Measurements from ENCODE around the gene IFT81. TPM values are rescaled to one million over a fixed set of nuclear protein-coding genes. Genes with fewer than 3 reads are reported as not detected.

The IFT81 gene
- total and polyA plus RNA-seq, 5 donors from 2014 or later = 0.10 to 0.91 (median 0.14) TPM; not detected in 1

GRCh38 chr12:110262442-110263388 lies 138.6 kb downstream of the IFT81 start:
- H3K4me3 Mint-ChIP-seq = no peak overlapping the region
- no peak for ATAC-seq (ENCODE audit: low read depth in 2 of 2)
- no peak for DNase-seq
- Histone ChIP-seq H3K9me3 (ENCODE audit: control insufficient read depth in 2 of 2, low read length in 2 of 2) (no peaks in the 10 kb centered on the region), H3K4me1 (ENCODE audit: control insufficient read depth, insufficient read depth, low read length, poor library complexity, severe bottlenecking) (no peaks in the 10 kb centered on the region), H3K36me3 (ENCODE audit: control insufficient read depth, insufficient read depth, low read length) (no peaks in the 10 kb centered on the region), H3K27me3 (ENCODE audit: control insufficient read depth, insufficient read depth, low read length) (no peaks in the 10 kb centered on the region), H3K27ac (ENCODE audit: insufficient read depth, low read length, poor library complexity, severe bottlenecking) (no peak overlapping the region), H3K4me3 (ENCODE audit: low read depth, low read length) (no peak overlapping the region)
- H3K27me3 Mint-ChIP-seq = peaks cover 18% of the 10 kb centered on the region
- no peaks in the 10 kb centered on the region for H3K4me1 Mint-ChIP-seq
- peak overlapping the region in 1 of 3 donors; percentile 43 for H3K27ac Mint-ChIP-seq
- no peaks in the 10 kb centered on the region for H3K9me3 Mint-ChIP-seq
- no peaks in the 10 kb centered on the region for H3K36me3 Mint-ChIP-seq

- Histone ChIP-seq H3K4me1 (ENCODE audit: control insufficient read depth, insufficient read depth, low read length, poor library complexity, severe bottlenecking) (no peaks in the 10 kb centered on the region), H3K27ac (ENCODE audit: insufficient read depth, low read length, poor library complexity, severe bottlenecking) (no peak overlapping the region), H3K9me3 (ENCODE audit: control insufficient read depth in 2 of 2, low read length in 2 of 2) (no peaks in the 10 kb centered on the region), H3K4me3 (ENCODE audit: low read depth, low read length) (no peak overlapping the region), H3K36me3 (ENCODE audit: control insufficient read depth, insufficient read depth, low read length) (no peaks in the 10 kb centered on the region), H3K27me3 (ENCODE audit: control insufficient read depth, insufficient read depth, low read length) (no peaks in the 10 kb centered on the region)
- Mint-ChIP-seq H3K36me3 (no peaks in the 10 kb centered on the region), H3K27ac (no peak overlapping the region), H3K4me1 (no peaks in the 10 kb centered on the region), H3K4me3 (no peak overlapping the region), H3K9me3 (no peaks in the 10 kb centered on the region), H3K27me3 (peaks cover 30% of the 10 kb centered on the region)
- DNase-seq (no peak), ATAC-seq (ENCODE audit: low read depth in 2 of 2) (no peak)
These were observed 142.3 kb downstream of the IFT81 start for GRCh38 chr12:110266381-110266960.

DNA sequence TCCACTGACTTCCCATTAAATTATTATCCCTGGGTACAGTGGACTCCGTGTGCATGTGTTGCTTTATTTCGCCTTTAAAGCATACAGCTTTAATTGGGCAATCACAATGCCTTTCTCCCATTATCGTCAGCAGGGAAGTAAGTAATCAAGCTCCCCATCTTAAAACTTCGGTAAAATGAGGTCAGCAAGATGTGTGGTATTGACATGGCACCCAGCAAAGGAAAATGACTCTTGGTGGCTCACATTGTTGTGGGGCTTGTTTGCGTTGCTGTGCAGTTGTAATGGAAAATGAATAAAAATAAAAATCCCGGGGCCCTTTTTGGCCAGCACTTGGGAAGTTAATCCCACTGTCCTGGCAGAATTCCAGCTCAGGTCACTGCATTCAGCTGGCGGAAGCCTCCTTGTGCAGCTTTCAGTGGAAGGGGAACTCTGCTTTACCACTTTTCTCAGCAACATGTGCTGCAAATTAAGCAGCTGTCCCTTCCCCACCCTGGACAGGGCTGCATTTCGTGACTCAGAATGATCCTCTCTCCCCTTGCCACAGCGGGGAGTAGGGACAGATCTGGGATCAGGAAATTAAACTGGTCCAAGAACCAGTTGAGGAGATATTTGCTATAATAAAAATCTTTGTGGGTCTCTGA lies 142.9 kb downstream of the IFT81 start:
- Mint-ChIP-seq H3K27ac (no peak overlapping the region), H3K9me3 (no peaks in the 10 kb centered on the region), H3K4me3 (no peak overlapping the region), H3K4me1 (no peaks in the 10 kb centered on the region), H3K36me3 (no peaks in the 10 kb centered on the region), H3K27me3 (peaks cover 30% of the 10 kb centered on the region)
- DNase-seq = no peak
- Histone ChIP-seq H3K9me3 (ENCODE audit: control insufficient read depth in 2 of 2, low read length in 2 of 2) (no peaks in the 10 kb centered on the region), H3K4me3 (ENCODE audit: low read depth, low read length) (no peak overlapping the region), H3K27ac (ENCODE audit: insufficient read depth, low read length, poor library complexity, severe bottlenecking) (no peak overlapping the region), H3K4me1 (ENCODE audit: control insufficient read depth, insufficient read depth, low read length, poor library complexity, severe bottlenecking) (no peaks in the 10 kb centered on the region), H3K27me3 (ENCODE audit: control insufficient read depth, insufficient read depth, low read length) (no peaks in the 10 kb centered on the region), H3K36me3 (ENCODE audit: control insufficient read depth, insufficient read depth, low read length) (no peaks in the 10 kb centered on the region)
- ATAC-seq (ENCODE audit: low read depth in 2 of 2) = no peak

Other genes starting within 250 kb of the IFT81 start
- 31.1 TPM for gene GLTP, start 243.8 kb upstream of the IFT81 start, total RNA-seq
- gene GLTP, start 243.8 kb upstream of the IFT81 start, polyA plus RNA-seq = 10 to 100 TPM; 36.1 to 48.9 (median 38.4) TPM
- gene TCHP, start 224.1 kb upstream of the IFT81 start, total RNA-seq = 29.8 TPM
- gene TCHP, start 224.1 kb upstream of the IFT81 start, polyA plus RNA-seq = 10 to 100 TPM in 2 of 4 donors, 1 to 10 TPM in 2; 9.0 to 11.7 (median 9.8) TPM
- gene GIT2, start 128.0 kb upstream of the IFT81 start, total RNA-seq = 95.3 TPM
- 10 to 100 TPM; 79.0 to 87.6 (median 81.7) TPM for gene GIT2, start 128.0 kb upstream of the IFT81 start, polyA plus RNA-seq
- gene ANKRD13A, start 124.9 kb upstream of the IFT81 start, total RNA-seq = 71.0 TPM
- 10 to 100 TPM; 36.6 to 48.2 (median 41.1) TPM for gene ANKRD13A, start 124.9 kb upstream of the IFT81 start, polyA plus RNA-seq
- 13.5 TPM for gene C12orf76, start 75.8 kb upstream of the IFT81 start, total RNA-seq
- gene C12orf76, start 75.8 kb upstream of the IFT81 start, polyA plus RNA-seq = 10 to 100 TPM; 16.3 to 22.6 (median 19.8) TPM
- gene ATP2A2, start 156.9 kb downstream of the IFT81 start, total RNA-seq = 119 TPM
- 1 to 10 TPM; 3.3 to 5.4 (median 4.2) TPM for gene ATP2A2, start 156.9 kb downstream of the IFT81 start, polyA plus RNA-seq

Data from CD4-positive, CD25-positive, alpha-beta regulatory T cell (primary cell).